Endothelial cell of umbilical vein (primary cell): Measurements from ENCODE around the gene OPRD1. TPM values are rescaled to one million over a fixed set of nuclear protein-coding genes. Genes with fewer than 3 reads are reported as not detected.

Experiments used
- BruUV-seq: library from RNA; stranded (reverse); fragments of 400-500 nt; replicated peaks from 2 replicates; lab custom pipeline; 2021; lab: Mats Ljungman, UMichigan
- CTCF ChIA-PET: fragments of 300-600, 350-600 bp; sonication (Branson Sonifier 250); formaldehyde crosslinking; loops from one replicate; lab custom pipeline; 2021; ENCODE audit warnings: antibody characterized with exemption, inconsistent platforms; lab: Charles Lee
- POLR2A ChIA-PET: fragments of 300-600, 350-600 bp; sonication (Branson Sonifier 250); formaldehyde crosslinking; loops from one replicate; lab custom pipeline; 2021; ENCODE audit warnings: antibody characterized with exemption, inconsistent platforms; lab: Charles Lee
- DNase-seq: peaks from one replicate; pipeline ENCODE4 v3.0.0-alpha.2; 2011; ENCODE audit warnings: low read depth, low spot score
- FAIRE-seq: peaks from 2 replicates; lab custom pipeline; 2011; peaks lifted over from hg19 to GRCh38; lab: Jason Lieb, UNC
- H2AFZ ChIP-seq: 2 replicates; pipeline ENCODE4 v1.6.0; 2012; ENCODE audit warnings: low read depth, low read length, control low read depth, inconsistent platforms
- H3K27ac ChIP-seq: 2 replicates; pipeline ENCODE4 v1.5.1; 2011; ENCODE audit warnings: low read depth, mild to moderate bottlenecking, control low read depth, low read length, moderate library complexity; ENCODE audit not compliant: insufficient read depth
- H3K27me3 ChIP-seq, 2 experiments: 2 replicates each; pipeline versions ENCODE4 v1.6.0 to v1.6.1; 2011; ENCODE audit warnings: low read length in 2 of 2, mixed read lengths in 1 of 2; ENCODE audit not compliant: control insufficient read depth in 2 of 2, insufficient read depth in 2 of 2
- H3K36me3 ChIP-seq, 2 experiments: 2 replicates in 1 of 2; 3 replicates in 1 of 2; pipeline ENCODE4 v1.5.1; 2011; ENCODE audit warnings: low read length in 2 of 2, mild to moderate bottlenecking in 1 of 2, moderate library complexity in 1 of 2; ENCODE audit not compliant: control insufficient read depth in 2 of 2, insufficient read depth in 2 of 2; ENCODE audit errors: extremely low read depth in 1 of 2
- H3K4me1 ChIP-seq: 3 replicates; pipeline ENCODE4 v1.5.1; 2011; ENCODE audit warnings: mild to moderate bottlenecking, low read length; ENCODE audit not compliant: control insufficient read depth, insufficient read depth; ENCODE audit errors: extremely low read depth
- H3K4me2 ChIP-seq: 2 replicates; pipeline ENCODE4 v1.6.1; 2011; ENCODE audit warnings: low read length, control low read depth, mixed read lengths; ENCODE audit not compliant: insufficient read depth
- H3K4me3 ChIP-seq, 3 experiments: fragments of 200-600 bp in 1 of 3; sonication (generic), shearing (Covaris generic) in 1 of 3; replicated peaks in 1 of 3; 2 replicates each; pipeline ENCODE4 v1.5.1; 2011 to 2016; ENCODE audit warnings: control low read depth in 3 of 3, low read length in 3 of 3, mild to moderate bottlenecking in 2 of 3, inconsistent platforms in 1 of 3, low read depth in 1 of 3, moderate library complexity in 1 of 3; ENCODE audit not compliant: insufficient read depth in 1 of 3
- H3K79me2 ChIP-seq: 2 replicates; pipeline ENCODE4 v1.6.0; 2012; ENCODE audit warnings: low read length, inconsistent platforms; ENCODE audit not compliant: control insufficient read depth, insufficient read depth
- H3K9ac ChIP-seq: replicated peaks from 2 replicates; pipeline ENCODE3; 2011; ENCODE audit warnings: low read length, control low read depth; ENCODE audit not compliant: insufficient read depth; ENCODE audit errors: extremely low read depth
- H3K9me1 ChIP-seq: replicated peaks from 3 replicates; pipeline ENCODE4 v1.6.0; 2011; ENCODE audit warnings: mild to moderate bottlenecking, low read length; ENCODE audit not compliant: control insufficient read depth, insufficient read depth; ENCODE audit errors: extremely low read depth
- H3K9me3 ChIP-seq: replicated peaks from 2 replicates; pipeline ENCODE4 v1.5.1; 2012; ENCODE audit warnings: low read length, inconsistent platforms; ENCODE audit not compliant: control insufficient read depth, insufficient read depth
- H4K20me1 ChIP-seq: replicated peaks from 2 replicates; pipeline ENCODE3; 2011; ENCODE audit warnings: mild to moderate bottlenecking, low read length; ENCODE audit not compliant: control insufficient read depth, insufficient read depth; ENCODE audit errors: extremely low read depth
- EZH2 ChIP-seq: IDR thresholded peaks from 2 replicates; pipeline ENCODE4 v1.6.1; 2012; ENCODE audit warnings: borderline replicate concordance, low read depth, mild to moderate bottlenecking, moderate library complexity, low read length, inconsistent platforms; ENCODE audit not compliant: severe bottlenecking
- GATA2 ChIP-seq: IDR thresholded peaks from 2 replicates; pipeline ENCODE4 v1.7.0; 2011; ENCODE audit warnings: low read depth, mild to moderate bottlenecking, moderate library complexity, mixed read lengths, low read length; ENCODE audit not compliant: insufficient read length, insufficient read depth
- JUN ChIP-seq: IDR thresholded peaks from 2 replicates; pipeline ENCODE4 v1.6.1; 2011; ENCODE audit warnings: borderline replicate concordance, low read depth; ENCODE audit not compliant: insufficient read length, insufficient read depth
- MAX ChIP-seq: IDR thresholded peaks from 2 replicates; pipeline ENCODE4 v1.6.1; 2011; ENCODE audit not compliant: insufficient read depth, insufficient read length
- MYC ChIP-seq: IDR thresholded peaks from one replicate; pipeline ENCODE4 v1.6.1; 2011; ENCODE audit warnings: mild to moderate bottlenecking, low read depth, low read length
- POLR2AphosphoS5 ChIP-seq: IDR thresholded peaks from 2 replicates; pipeline ENCODE4 v1.6.1; 2012; ENCODE audit warnings: low read depth, mild to moderate bottlenecking, control low read depth, low read length, moderate library complexity; ENCODE audit not compliant: insufficient read depth
- dilution Hi-C: fragments of 300-500 bp; cut with MboI; formaldehyde crosslinking; loops from one replicate; pipeline ENCODE4 v1.15.0; 2019; ENCODE audit warnings: low sequenced_read_pairs; ENCODE audit not compliant: extremely low pct_ligation_motif_present
- intact Hi-C: fragments of 100-400 bp; cut with micrococcal nuclease; formaldehyde crosslinking; loops from one replicate; pipeline ENCODE4 v1.10.0; 2022
- polyA plus RNA-seq, 4 experiments: library from polyadenylated mRNA; depleted of rRNA in 3 of 4; stranded (reverse) in 3 of 4; unstranded in 1 of 4; fragments of >200 nt; gene quantifications; 2 replicates each; pipeline versions ENCODE4 v1.2.1 to v1.2.3, GENCODE V29; 2011 to 2012; ENCODE audit warnings: missing spikeins in 1 of 4
- total RNA-seq: library from RNA; stranded (reverse); gene quantifications from 2 replicates; pipeline ENCODE4 v1.2.3, GENCODE V29; 2021
- TF ChIP-seq, protein P1 (sequence below), 2 donors: IDR thresholded peaks; 1 replicate in 1 of 2; 2 replicates in 1 of 2; pipeline ENCODE4 v1.5.1; 2011; ENCODE audit warnings: low read length in 2 of 2, mild to moderate bottlenecking in 2 of 2, moderate library complexity in 2 of 2, control low read depth in 1 of 2, inconsistent platforms in 1 of 2, low read depth in 1 of 2; ENCODE audit not compliant: insufficient read depth in 1 of 2; ENCODE audit errors: extremely low read depth in 1 of 2

Gene OPRD1
- total and polyA plus RNA-seq, 2 donors (not counting 3 experiments of a cell fraction or from before 2014, with no cell fraction given), result not detected

- dilution Hi-C loops (no loop called here), intact Hi-C loops (loop anchor here (1.0 kb wide), 1 partner anchor 10 kb away; no protein-coding TSS in a partner anchor)
- TF ChIP-seq JUN (no peak), GATA2 (no peak), MYC (no peak), EZH2 (no peak), MAX (no peak), POLR2AphosphoS5 (no peak)
- TF ChIP-seq, protein P1, sequence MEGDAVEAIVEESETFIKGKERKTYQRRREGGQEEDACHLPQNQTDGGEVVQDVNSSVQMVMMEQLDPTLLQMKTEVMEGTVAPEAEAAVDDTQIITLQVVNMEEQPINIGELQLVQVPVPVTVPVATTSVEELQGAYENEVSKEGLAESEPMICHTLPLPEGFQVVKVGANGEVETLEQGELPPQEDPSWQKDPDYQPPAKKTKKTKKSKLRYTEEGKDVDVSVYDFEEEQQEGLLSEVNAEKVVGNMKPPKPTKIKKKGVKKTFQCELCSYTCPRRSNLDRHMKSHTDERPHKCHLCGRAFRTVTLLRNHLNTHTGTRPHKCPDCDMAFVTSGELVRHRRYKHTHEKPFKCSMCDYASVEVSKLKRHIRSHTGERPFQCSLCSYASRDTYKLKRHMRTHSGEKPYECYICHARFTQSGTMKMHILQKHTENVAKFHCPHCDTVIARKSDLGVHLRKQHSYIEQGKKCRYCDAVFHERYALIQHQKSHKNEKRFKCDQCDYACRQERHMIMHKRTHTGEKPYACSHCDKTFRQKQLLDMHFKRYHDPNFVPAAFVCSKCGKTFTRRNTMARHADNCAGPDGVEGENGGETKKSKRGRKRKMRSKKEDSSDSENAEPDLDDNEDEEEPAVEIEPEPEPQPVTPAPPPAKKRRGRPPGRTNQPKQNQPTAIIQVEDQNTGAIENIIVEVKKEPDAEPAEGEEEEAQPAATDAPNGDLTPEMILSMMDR (IDR thresholded peaks at IDR 0.05; ENCODE audit: extremely low read depth in 1 of 2, insufficient read depth in 1 of 2, low read depth in 1 of 2, low read length in 2 of 2), result no peak
- Histone ChIP-seq H3K9me3 (no peaks in the 10 kb centered on the region), H3K9ac (no peak overlapping the region), H3K36me3 (peaks cover 0 to 2% of the 10 kb centered on the region in 2 experiments), H3K27ac (no peak overlapping the region), H4K20me1 (no peaks in the 10 kb centered on the region), H3K4me2 (no peak overlapping the region), H3K4me3 (no peak overlapping the region), H3K79me2 (no peaks in the 10 kb centered on the region), H3K9me1 (no peaks in the 10 kb centered on the region), H2AFZ (no peak overlapping the region), H3K4me1 (peaks cover 10% of the 10 kb centered on the region), H3K27me3 (no peaks in the 10 kb centered on the region)
- FAIRE-seq (no peak), DNase-seq (no peak)
- no TSS peak for BruUV-seq
- ChIA-PET POLR2A (interaction anchor here (0.5 kb wide), 1 partner anchor 169 kb away, joined by 5 read pairs; no protein-coding TSS in a partner anchor), CTCF (interaction anchor here (2.0 to 2.1 kb wide), 2 partner anchors 136 to 138 kb away, joined by 5 to 8 read pairs; no protein-coding TSS in a partner anchor)
These were observed 85.8 kb downstream of the OPRD1 start for GRCh38 chr1:28897789-28898188.
